Occipital lobe (tissue), 2 donors: ENCODE data around the gene CMIP. TPM values are rescaled to one million over a fixed set of nuclear protein-coding genes. Genes with fewer than 3 reads are reported as not detected.

Source experiments
- DNase-seq: peaks from one replicate; lab custom pipeline; 2025; lab: John Stamatoyannopoulos, UW
- total RNA-seq: library from RNA; depleted of rRNA; stranded (reverse); fragments of >200 nt; gene quantifications from one replicate; pipeline ENCODE4 v1.2.3, GENCODE V29; 2014

CMIP gene
- total RNA-seq, 1 donor from 2014 or later: 22.9 TPM

- DNase-seq: no peak
Observed at GRCh38 chr16:81618187-81618586, 173.6 kb downstream of the CMIP start.

DNA sequence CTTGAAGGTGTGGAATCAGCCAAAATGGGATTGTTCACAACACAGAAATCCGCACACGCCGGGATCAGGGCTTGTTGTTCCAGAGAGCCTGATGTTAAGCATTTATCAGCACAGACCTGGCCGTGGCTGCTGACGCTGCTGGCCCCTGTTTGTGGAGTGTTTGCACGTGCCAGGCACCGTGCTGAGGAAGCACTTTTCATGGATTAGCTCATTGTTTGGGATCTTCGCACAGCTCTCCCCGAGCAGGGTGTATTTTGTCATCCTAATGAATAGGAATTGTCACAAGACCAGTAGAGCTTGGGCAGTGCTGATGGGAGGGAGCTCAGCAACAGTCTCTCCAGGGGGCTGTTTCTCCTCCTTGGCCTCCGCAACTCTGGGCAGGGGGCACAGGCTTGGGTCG lies 174.1 kb downstream of the CMIP start:
- DNase-seq: no peak

- no peak for DNase-seq
Observed at GRCh38 chr16:81620029-81620428, 175.4 kb downstream of the CMIP start.

GRCh38 chr16:81620796-81621195 lies 176.2 kb downstream of the CMIP start:
- no peak for DNase-seq

- DNase-seq: no peak
Observed at GRCh38 chr16:81621496-81621895, 176.9 kb downstream of the CMIP start.

GRCh38 chr16:81623365-81624102 lies 178.9 kb downstream of the CMIP start:
- DNase-seq: no peak

- DNase-seq: no peak
Observed at GRCh38 chr16:81624403-81624759, 179.8 kb downstream of the CMIP start.

DNA sequence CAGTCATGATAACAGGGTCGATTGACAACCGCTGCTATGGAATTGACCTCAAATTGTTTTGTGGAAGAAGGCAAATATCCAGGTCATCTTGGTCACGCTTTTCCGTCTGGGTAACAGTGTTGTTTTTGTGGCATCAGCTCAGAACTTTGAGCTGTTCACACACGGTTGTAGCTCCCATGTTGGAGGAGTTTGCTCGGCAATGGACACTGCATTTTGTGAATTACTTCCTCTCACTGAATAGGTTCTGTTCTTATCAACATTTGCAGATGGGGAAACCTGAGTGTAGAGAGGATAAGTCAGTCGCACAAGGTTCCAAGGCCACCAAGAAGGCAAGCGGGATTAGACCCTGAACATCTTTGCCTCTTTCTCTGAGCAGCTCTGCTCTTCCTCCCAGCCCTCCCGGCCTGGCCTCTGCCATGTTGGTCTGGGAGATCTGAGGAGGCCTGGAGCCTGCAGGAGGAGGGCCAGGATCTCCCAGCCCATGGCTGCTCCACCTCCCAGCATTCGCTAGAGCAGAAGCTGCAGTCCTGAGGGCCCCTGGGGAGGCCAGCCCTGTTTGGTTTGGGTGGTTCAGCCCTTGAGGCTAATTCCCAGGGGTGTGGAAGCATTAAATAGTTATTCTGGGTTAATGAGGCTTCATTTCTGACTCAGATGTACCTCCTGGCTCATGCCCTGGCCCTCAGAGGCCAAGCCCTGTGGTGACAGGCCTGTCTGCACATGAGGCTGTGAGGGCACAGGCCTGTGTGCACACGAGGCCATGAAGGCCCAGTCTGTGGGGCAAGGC lies 180.3 kb downstream of the CMIP start:
- no peak for DNase-seq

DNA sequence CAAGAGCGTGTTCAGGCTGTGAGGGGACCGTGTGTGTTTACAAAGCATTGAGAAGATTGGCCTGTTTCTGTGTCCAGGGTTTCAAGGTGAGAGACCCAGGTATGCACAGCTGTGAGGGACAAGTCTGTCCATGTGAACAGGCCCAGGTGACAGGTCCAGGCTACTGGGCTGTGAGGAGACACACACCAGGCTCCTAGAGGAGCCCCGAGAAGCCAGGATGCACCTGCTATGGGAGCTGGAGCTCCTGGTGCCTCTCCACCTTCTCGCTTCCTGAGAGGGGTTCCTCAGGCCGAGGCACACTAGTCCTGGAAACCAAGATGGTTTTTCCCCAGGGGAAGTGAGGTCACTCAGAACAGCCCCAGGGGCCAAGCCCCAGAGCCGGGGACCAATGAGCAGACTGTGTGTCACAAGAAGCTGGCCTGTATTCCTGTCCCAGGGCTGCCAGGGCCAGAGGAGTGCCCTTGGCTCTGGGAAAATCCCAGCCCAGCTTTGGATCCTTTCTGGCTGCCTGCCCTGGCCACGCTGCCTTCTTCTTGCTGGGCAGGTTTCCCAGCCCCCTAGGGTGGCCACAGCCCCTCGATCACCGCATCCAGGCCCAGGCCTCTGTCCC lies 181.0 kb downstream of the CMIP start:
- DNase-seq: peak; percentile 18

DNA sequence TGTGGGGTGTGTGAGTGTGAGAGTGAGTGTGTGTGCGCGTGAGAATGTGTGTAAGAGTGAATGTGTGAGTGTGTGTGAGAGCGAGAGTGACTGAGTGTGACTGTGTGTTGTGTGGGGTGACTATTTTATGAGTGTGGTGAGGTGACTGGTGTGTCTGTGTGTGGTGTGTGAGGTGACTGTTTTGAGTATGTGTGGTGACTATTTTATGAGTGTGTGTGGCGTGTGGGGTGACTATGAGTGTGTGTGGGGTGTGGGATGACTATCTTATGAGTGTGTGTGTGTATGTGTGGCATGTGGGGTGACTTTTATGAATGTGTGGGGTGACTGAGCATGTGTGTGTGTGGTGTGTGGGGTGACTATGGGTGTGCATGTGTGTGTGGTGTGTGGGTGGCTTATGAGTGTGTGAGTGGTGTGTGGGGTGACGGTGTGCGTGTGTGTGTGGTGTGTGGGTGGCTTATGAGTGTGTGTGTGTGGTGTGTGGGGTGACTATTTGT lies 181.6 kb downstream of the CMIP start:
- no peak for DNase-seq

DNA sequence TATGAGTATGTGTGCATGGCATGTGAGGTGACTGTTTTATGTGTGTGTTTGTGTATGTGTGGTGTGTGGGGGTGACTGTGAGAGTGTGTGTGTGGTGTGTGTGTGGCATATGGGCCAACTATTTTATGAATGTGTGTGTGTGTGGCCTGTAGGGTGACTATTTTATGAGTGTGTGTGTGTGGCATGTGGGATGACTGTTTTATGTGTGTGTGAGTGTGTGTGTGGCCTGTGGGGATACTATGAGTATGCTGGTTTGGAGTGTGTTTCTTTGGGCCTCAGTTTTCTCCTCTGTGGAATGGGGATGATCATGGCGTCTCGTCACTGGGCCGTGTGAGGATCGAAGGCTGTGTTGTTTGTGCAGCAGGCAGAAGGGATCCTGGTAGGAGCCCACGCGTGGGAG lies 182.4 kb downstream of the CMIP start:
- no peak for DNase-seq

DNA sequence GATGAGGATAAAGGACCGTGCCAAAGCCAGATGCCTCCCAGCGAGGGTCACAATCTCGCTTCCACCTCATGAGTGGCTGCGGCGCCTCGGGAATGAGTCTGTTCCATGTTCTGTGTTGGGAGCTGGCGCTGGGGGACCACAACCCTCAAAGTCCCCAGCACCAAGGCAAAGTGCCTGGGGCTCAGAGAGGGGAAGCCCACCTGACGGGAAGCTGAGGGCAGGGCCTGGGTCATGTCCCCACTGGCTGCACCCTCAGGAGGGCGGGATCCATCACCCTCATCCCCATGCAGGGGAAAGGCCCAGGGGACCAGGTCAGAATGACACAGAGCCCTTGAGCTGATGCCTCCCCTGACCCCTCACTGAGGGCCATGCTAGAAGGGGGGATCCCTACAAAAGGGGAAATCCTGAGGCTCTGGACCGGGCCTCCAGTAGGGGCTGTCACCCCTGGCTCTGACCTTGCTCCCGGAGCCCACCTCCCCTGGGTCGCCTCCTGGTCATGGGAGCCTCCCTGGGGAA lies 183.2 kb downstream of the CMIP start:
- DNase-seq: no peak

GRCh38 chr16:81629034-81629802 lies 184.6 kb downstream of the CMIP start:
- DNase-seq: no peak

DNA sequence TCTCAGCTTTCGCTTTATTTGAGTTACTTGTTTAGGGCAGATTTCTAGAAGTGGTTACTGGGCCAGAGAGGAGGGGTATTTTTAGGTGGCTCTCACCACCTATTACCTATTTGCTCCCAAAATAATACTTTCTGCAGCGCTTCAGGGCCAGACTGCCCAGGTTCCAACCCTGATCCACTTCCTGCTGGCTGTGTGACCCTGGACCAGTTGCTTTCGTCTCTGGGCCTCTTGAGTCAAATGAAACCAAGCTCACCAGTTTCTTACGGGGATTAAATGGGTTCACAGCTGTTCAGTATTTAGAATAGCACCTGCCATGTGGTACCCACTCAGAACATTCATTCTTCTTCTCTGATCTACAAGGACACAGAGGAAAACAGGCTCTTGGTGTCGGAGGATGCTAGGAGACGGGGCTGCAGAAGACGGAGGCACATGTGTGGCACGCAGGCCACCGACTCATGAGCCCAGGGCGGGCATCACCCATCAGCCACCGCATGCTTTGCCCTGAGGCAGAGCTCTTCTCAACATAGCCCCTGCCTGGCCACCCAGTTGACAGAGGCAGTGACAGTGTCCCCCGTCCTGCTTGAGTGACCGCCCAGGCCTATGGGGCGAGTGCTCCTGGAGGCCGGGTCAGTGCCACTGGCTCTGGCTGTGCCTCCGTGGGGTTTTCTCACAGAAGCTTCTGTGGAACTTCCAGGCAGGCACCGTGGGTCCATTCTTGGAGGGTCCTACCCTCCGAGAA lies 185.5 kb downstream of the CMIP start:
- DNase-seq: no peak

GRCh38 chr16:81630635-81631031 lies 186.0 kb downstream of the CMIP start:
- no peak for DNase-seq

GRCh38 chr16:81632392-81633146 lies 188.0 kb downstream of the CMIP start:
- DNase-seq: peak; percentile 21

DNA sequence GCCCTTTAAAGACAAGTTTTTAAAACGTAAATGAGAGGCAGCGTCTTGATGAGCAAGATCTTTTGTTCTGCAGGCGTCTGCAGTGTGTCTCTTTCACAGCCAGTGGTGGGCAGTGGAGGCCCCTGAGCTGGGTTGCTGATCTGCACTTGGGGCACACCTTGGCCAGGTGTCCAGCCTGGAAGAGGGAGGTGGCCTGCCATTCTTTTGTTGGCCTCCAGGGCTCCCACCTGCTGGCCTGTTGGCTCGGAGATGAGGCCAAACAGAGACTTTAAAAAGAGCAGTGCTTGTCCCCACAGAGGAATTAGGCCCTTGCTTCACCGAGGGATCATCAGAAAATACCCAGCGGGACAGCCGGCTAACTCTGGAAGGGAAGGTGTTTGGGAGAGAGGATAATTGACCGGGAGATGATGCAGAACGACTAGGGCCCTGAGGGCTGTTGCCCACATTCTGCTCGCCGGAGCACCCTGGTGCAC lies 188.6 kb downstream of the CMIP start:
- DNase-seq: no peak

DNA sequence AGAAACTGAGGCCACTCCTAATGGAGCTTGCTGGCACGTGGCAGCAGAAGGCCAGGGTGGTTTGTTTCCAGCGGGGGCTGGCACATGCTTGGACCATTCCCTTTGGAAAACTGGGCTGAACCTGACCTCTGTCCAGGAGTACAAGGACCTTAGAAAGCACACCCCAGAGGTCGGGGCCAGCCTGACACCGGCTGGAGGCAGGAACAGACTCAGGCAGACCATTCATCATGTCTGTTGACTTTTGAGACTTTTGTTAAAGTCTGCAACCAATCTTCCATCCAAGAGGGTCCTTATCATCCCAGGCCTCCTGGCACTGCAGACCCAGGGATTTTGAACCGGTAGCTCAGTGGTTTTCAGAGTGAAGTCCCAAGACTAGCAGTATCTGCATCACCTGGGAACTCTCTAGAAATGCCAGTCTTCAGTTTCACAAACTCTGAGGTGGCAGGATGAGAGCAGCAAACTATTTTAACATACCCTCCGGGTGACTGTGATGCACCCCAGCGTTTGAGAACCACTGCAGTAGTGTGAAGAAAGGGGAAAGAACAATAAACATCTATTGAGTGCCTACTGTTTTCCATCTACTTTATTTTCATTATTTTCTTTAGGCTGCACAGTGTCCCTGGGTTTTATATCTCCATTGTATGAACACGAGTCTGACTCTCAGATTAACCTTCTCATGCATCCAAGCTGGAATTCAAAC lies 189.2 kb downstream of the CMIP start:
- DNase-seq: no peak

- DNase-seq: no peak
Observed at GRCh38 chr16:81634380-81635062, 189.9 kb downstream of the CMIP start.
